GM10266 (cell line): Measurements from ENCODE around the gene DBH.

Experiments used
- DNase-seq: peaks from one replicate; pipeline ENCODE4 v3.0.0; 2012; ENCODE audit errors: extremely low spot score
- CTCF ChIP-seq: IDR thresholded peaks from 2 replicates; pipeline ENCODE4 v1.5.1; 2012; ENCODE audit warnings: mild to moderate bottlenecking, low read depth; ENCODE audit not compliant: control insufficient read depth, insufficient read depth; ENCODE audit errors: missing control alignments

DBH gene

GRCh38 chr9:133654736-133655657 lies 18.8 kb downstream of the DBH start:
- TF ChIP-seq CTCF, result no peak
- DNase-seq, result no peak

GRCh38 chr9:133655701-133656100 lies 19.5 kb downstream of the DBH start:
- no peak for TF ChIP-seq CTCF
- no peak for DNase-seq

- DNase-seq, result no peak
- no peak for TF ChIP-seq CTCF
These were observed 20.3 kb downstream of the DBH start for GRCh38 chr9:133656211-133657119.

- no peak for DNase-seq
- no peak for TF ChIP-seq CTCF
These were observed 21.0 kb downstream of the DBH start for GRCh38 chr9:133657120-133657661.

- TF ChIP-seq CTCF, result no peak
- DNase-seq, result no peak
These were observed 22.6 kb downstream of the DBH start for GRCh38 chr9:133658442-133659431.

- TF ChIP-seq CTCF, result no peak
- no peak for DNase-seq
These were observed 23.4 kb downstream of the DBH start for GRCh38 chr9:133659516-133659915.
